Activated CD8-positive, alpha-beta T cell treated with anti-CD3 and anti-CD28 coated beads for 36 hours (primary cell): Measurements from ENCODE around the gene MDGA2. TPM values are rescaled to one million over a fixed set of nuclear protein-coding genes. Genes with fewer than 3 reads are reported as not detected.
"Not testable (repeated sequence)": the region's sequence is repeated elsewhere in the genome, so short reads cannot be mapped to it uniquely, and the experiment has no call there.

Experiments used
- ATAC-seq: fragments of 200-7000 bp; cut with Tn5 transposase; one replicate; pipeline ENCODE4 v1.10.0; 2021; ENCODE audit warnings: mild to moderate bottlenecking, moderate library complexity
- CTCF ChIA-PET: fragments of 350-600 bp; sonication (Branson Sonifier 250); formaldehyde crosslinking; loops from one replicate; lab custom pipeline; 2021; ENCODE audit warnings: antibody characterized with exemption; lab: Charles Lee
- POLR2A ChIA-PET: fragments of 350-600 bp; sonication (Branson Sonifier 250); formaldehyde crosslinking; loops from one replicate; lab custom pipeline; 2021; ENCODE audit warnings: antibody characterized with exemption; lab: Charles Lee
- DNase-seq: peaks from one replicate; pipeline ENCODE4 v3.0.0-alpha.2; 2020
- H3K27ac Mint-ChIP-seq: one replicate; pipeline ENCODE4 v1.8.0; 2021; ENCODE audit warnings: mild to moderate bottlenecking, mixed read lengths
- H3K27me3 Mint-ChIP-seq: one replicate; pipeline ENCODE4 v1.8.0; 2021; ENCODE audit warnings: mixed read lengths
- H3K36me3 Mint-ChIP-seq: one replicate; pipeline ENCODE4 v1.8.0; 2021; ENCODE audit warnings: low read depth, mixed read lengths
- H3K4me1 Mint-ChIP-seq: one replicate; pipeline ENCODE4 v1.8.0; 2021; ENCODE audit warnings: low read depth, mixed read lengths
- H3K4me3 Mint-ChIP-seq: one replicate; pipeline ENCODE4 v1.8.0; 2021; ENCODE audit warnings: mild to moderate bottlenecking, moderate library complexity, mixed read lengths
- H3K9me3 Mint-ChIP-seq: one replicate; pipeline ENCODE4 v1.8.0; 2021; ENCODE audit warnings: mixed read lengths
- intact Hi-C: fragments of 100-400 bp; cut with micrococcal nuclease; formaldehyde crosslinking; loops from one replicate; pipeline ENCODE4 v1.10.0; 2022
- total RNA-seq, 2 experiments: library from RNA; stranded (reverse); gene quantifications; one replicate each; pipeline ENCODE4 v1.2.3, GENCODE V29; 2021
- TF ChIP-seq, protein P1 (sequence below): fragments of 200-600 bp; IDR thresholded peaks from one replicate; pipeline ENCODE4 v1.8.0; 2022; ENCODE audit warnings: antibody characterized with exemption, mild to moderate bottlenecking

The MDGA2 gene
- total RNA-seq, 2 experiments from 2014 or later: not detected

DNA sequence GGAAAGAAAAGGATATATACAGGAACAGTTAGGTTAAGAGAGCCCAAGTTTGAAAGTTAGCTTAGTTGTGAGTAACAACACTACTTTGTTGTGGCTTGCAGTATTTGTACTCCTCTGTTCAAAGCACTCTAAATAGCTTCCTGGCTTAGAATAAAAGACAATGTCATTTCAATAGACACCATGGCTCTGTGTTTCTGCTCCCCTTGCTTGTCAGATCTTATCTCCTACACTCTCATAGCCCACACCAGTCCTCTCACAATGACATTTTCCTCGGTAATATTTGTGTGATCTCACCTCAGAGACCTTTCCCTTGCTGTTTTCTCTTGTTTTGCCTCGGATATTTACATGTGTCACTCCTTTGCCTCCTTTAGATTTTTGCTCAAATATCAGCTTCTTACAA lies 418.4 kb downstream of the MDGA2 start:
- Mint-ChIP-seq H3K27ac (no peak overlapping the region), H3K27me3 (no peaks in the 10 kb centered on the region), H3K4me1 (no peaks in the 10 kb centered on the region), H3K4me3 (no peak overlapping the region), H3K36me3 (no peaks in the 10 kb centered on the region), H3K9me3 (peaks cover 10% of the 10 kb centered on the region)
- intact Hi-C loops: no loop called here
- ChIA-PET CTCF (no interaction called here), POLR2A (no interaction called here)
- ATAC-seq: no peak
- no peak for DNase-seq
- TF ChIP-seq, protein P1, sequence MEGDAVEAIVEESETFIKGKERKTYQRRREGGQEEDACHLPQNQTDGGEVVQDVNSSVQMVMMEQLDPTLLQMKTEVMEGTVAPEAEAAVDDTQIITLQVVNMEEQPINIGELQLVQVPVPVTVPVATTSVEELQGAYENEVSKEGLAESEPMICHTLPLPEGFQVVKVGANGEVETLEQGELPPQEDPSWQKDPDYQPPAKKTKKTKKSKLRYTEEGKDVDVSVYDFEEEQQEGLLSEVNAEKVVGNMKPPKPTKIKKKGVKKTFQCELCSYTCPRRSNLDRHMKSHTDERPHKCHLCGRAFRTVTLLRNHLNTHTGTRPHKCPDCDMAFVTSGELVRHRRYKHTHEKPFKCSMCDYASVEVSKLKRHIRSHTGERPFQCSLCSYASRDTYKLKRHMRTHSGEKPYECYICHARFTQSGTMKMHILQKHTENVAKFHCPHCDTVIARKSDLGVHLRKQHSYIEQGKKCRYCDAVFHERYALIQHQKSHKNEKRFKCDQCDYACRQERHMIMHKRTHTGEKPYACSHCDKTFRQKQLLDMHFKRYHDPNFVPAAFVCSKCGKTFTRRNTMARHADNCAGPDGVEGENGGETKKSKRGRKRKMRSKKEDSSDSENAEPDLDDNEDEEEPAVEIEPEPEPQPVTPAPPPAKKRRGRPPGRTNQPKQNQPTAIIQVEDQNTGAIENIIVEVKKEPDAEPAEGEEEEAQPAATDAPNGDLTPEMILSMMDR: no peak

DNA sequence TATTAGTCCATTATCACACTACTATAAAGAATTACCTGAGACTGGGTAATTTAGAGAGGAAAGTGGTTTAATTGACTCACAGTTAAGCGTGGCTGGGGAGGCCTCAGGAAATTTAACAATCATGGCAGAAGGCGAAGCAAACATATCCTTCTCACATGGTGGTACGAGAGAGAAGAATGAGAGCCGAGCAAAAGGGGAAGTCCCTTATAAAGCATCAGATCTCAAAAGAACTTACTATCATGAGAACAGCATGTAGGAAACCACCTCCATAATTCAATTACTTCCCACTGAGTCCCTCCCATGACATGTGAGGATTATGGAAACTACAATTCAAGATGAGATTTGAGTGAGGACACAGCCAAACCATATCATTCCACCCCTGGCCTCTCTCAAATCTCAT lies 422.6 kb downstream of the MDGA2 start:
- ChIA-PET CTCF (no interaction called here), POLR2A (no interaction called here)
- H3K4me1 Mint-ChIP-seq: no peaks in the 10 kb centered on the region
- no peaks in the 10 kb centered on the region for H3K27me3 Mint-ChIP-seq
- H3K27ac Mint-ChIP-seq: no peak overlapping the region
- no peaks in the 10 kb centered on the region for H3K36me3 Mint-ChIP-seq
- intact Hi-C loops: no loop called here
- peaks cover 11% of the 10 kb centered on the region for H3K9me3 Mint-ChIP-seq
- TF ChIP-seq, protein P1: no peak
- DNase-seq: no peak
- H3K4me3 Mint-ChIP-seq: no peak overlapping the region
- ATAC-seq: no peak

DNA sequence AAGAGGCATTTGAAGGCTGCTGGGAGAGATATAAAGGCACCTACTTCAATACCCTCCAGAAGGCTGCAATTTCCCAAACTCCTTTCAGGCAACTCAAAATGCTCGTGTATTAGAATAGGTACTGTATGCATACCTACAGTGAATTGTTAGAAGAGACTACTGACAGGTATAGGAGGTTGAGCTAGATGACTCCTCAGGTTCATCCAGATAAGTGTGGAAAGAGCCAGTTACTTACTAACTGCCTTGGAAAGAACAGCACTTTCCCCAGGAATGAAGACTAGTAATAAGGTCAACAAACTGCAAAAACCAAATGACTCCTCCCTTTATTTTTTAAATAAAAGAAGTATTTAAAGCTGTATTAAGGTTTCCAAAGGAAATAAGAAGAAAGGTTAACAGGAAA lies 429.0 kb downstream of the MDGA2 start:
- no peak for ATAC-seq
- DNase-seq: no peak
- Mint-ChIP-seq H3K4me3 (no peak overlapping the region), H3K27ac (no peak overlapping the region), H3K4me1 (no peaks in the 10 kb centered on the region), H3K9me3 (peaks cover 5% of the 10 kb centered on the region), H3K27me3 (no peaks in the 10 kb centered on the region), H3K36me3 (no peaks in the 10 kb centered on the region)
- intact Hi-C loops: no loop called here
- TF ChIP-seq, protein P1: no peak
- ChIA-PET CTCF (no interaction called here), POLR2A (no interaction called here)

DNA sequence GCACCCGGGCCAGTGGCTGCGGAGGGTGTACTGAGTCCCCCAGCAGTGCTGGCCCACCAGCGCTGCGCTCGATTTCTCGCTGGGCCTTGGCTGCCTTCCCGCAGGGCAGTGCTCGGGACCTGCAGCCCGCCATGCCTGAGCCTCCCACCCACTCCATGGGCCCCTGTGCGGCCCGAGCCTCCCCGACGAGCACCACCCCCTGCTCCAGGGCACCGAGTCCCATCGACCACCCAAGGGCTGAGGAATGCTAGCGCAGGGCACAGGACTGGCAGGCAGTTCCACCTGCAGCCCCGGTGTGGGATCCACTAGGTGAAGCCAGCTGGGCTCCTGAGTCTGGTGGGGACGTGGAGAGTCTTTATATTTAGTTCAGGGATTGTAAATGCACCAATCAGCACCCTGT lies 432.8 kb downstream of the MDGA2 start:
- DNase-seq, H3K4me3 Mint-ChIP-seq, H3K4me1 Mint-ChIP-seq, H3K9me3 Mint-ChIP-seq, CTCF ChIA-PET, ATAC-seq, intact Hi-C loops, H3K36me3 Mint-ChIP-seq, H3K27ac Mint-ChIP-seq, H3K27me3 Mint-ChIP-seq, POLR2A ChIA-PET: not testable (repeated sequence)

DNA sequence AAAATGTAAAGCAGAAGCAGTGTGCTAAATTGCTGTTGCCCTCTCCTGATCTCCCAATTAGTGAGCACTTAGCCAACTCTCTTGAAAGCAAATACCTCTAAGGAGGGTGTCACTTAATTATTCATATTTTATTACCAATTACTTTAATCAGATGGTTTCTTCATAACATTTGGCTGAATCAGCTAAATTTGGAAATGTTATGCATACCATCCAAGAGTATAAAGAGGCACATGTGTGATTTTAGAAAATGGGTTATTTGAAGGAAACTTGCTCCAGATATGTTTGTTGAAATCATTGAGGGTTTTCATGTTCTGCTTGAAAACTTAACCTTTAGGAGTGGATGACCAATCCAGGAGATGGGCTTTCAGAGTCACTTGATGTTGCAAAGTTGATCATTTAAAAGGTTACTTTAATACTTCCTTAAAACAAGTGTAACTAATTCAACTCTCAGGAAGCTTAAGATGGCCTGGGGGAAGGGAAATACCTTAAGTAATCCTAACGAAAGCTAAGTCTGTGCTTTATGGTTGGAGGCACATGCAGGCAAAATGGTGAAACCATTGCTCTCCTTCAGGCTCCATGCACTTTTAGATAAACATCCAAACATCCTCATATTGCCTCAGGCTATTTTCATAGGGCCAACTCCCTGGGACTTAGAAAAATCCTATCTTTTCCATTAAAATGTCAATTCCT lies 434.5 kb downstream of the MDGA2 start:
- no peak overlapping the region for H3K4me3 Mint-ChIP-seq
- H3K27me3 Mint-ChIP-seq: no peaks in the 10 kb centered on the region
- TF ChIP-seq, protein P1: no peak
- H3K27ac Mint-ChIP-seq: no peak overlapping the region
- H3K9me3 Mint-ChIP-seq: peaks cover 2% of the 10 kb centered on the region
- DNase-seq (no peak), ATAC-seq (no peak)
- intact Hi-C loops: no loop called here
- no peaks in the 10 kb centered on the region for H3K4me1 Mint-ChIP-seq
- no peaks in the 10 kb centered on the region for H3K36me3 Mint-ChIP-seq
- ChIA-PET POLR2A (no interaction called here), CTCF (no interaction called here)
